PC-9 (cell line): ENCODE measurements around the gene ASB16. TPM values are rescaled to one million over a fixed set of nuclear protein-coding genes. Genes with fewer than 3 reads are reported as not detected.

Experiments
- BruUV-seq: library from RNA; stranded (reverse); fragments of 400-500 nt; replicated peaks from 2 replicates; lab custom pipeline; 2021; lab: Mats Ljungman, UMichigan
- CTCF ChIA-PET: fragments of 300-600 bp; sonication (Branson Sonifier 250); formaldehyde crosslinking; loops from one replicate; lab custom pipeline; 2022; ENCODE audit warnings: antibody characterized with exemption; lab: Charles Lee
- POLR2A ChIA-PET: fragments of 300-600 bp; sonication (Branson Sonifier 250); formaldehyde crosslinking; loops from one replicate; lab custom pipeline; 2022; ENCODE audit warnings: antibody characterized with exemption; ENCODE audit not compliant: unreplicated experiment; lab: Charles Lee
- DNase-seq, 2 experiments: peaks; one replicate each; pipeline versions ENCODE4 v3.0.0 to v3.0.0-alpha.2; 2015 to 2022; ENCODE audit warnings: mixed read lengths in 1 of 2
- H2AFZ ChIP-seq: fragments of 200-600 bp; sonication (generic); 2 replicates; pipeline ENCODE4 v1.8.1; 2017; ENCODE audit warnings: antibody characterized with exemption
- H3F3A ChIP-seq: fragments of 200-600 bp; sonication (generic); 2 replicates; pipeline ENCODE4 v1.8.1; 2017; ENCODE audit warnings: antibody characterized with exemption, mild to moderate bottlenecking, low read depth; ENCODE audit not compliant: insufficient read depth
- H3K27ac ChIP-seq: fragments of 200-600 bp; sonication (generic); 2 replicates; pipeline ENCODE4 v1.6.1; 2016; ENCODE audit warnings: mixed run types
- H3K27me3 ChIP-seq: fragments of 200-600 bp; sonication (generic); 2 replicates; pipeline ENCODE4 v1.6.1; 2016; ENCODE audit warnings: low read depth, mixed run types; ENCODE audit not compliant: insufficient read depth
- H3K36me3 ChIP-seq: fragments of 200-600 bp; sonication (generic); 2 replicates; pipeline ENCODE4 v1.6.1; 2016; ENCODE audit warnings: low read depth, mixed run types
- H3K4me1 ChIP-seq: fragments of 200-600 bp; sonication (generic); replicated peaks from 2 replicates; pipeline ENCODE4 v1.6.1; 2016; ENCODE audit warnings: mixed run types; ENCODE audit not compliant: insufficient read depth
- H3K4me2 ChIP-seq: fragments of 200-600 bp; sonication (generic); 2 replicates; pipeline ENCODE4 v1.6.1; 2017; ENCODE audit warnings: mixed run types
- H3K4me3 ChIP-seq: fragments of 200-600 bp; sonication (generic); 2 replicates; pipeline ENCODE4 v1.6.1; 2016; ENCODE audit warnings: mixed run types
- H3K79me2 ChIP-seq: fragments of 200-600 bp; sonication (generic); 2 replicates; pipeline ENCODE4 v1.6.1; 2017; ENCODE audit warnings: low read depth, mixed run types
- H3K9me2 ChIP-seq: fragments of 200-600 bp; sonication (generic); 2 replicates; pipeline ENCODE4 v1.8.1; 2017; ENCODE audit warnings: mild to moderate bottlenecking; ENCODE audit not compliant: insufficient read depth
- H3K9me3 ChIP-seq: fragments of 200-600 bp; sonication (generic); 2 replicates; pipeline ENCODE4 v1.8.1; 2016; ENCODE audit warnings: low read depth; ENCODE audit not compliant: insufficient read depth
- H4K20me1 ChIP-seq: fragments of 200-600 bp; sonication (generic); 2 replicates; pipeline ENCODE4 v1.8.1; 2017; ENCODE audit not compliant: insufficient read depth
- EZH2 ChIP-seq: fragments of 200-600 bp; sonication (generic); IDR thresholded peaks from 2 replicates; pipeline ENCODE4 v1.8.0; 2017; ENCODE audit warnings: antibody characterized with exemption, low read depth
- intact Hi-C: fragments of 100-400 bp; cut with micrococcal nuclease; formaldehyde crosslinking; loops from one replicate; pipeline ENCODE4 v1.10.0; 2022; ENCODE audit not compliant: unreplicated experiment
- total RNA-seq: library from RNA; stranded (reverse); gene quantifications from 2 replicates; pipeline ENCODE4 v1.2.3, GENCODE V29; 2021
- TF ChIP-seq, protein P1 (sequence below): fragments of 200-600 bp; sonication (generic); conservative IDR thresholded peaks from 2 replicates; pipeline ENCODE4 v1.6.1; 2017; ENCODE audit warnings: mixed run types, antibody characterized with exemption, mild to moderate bottlenecking, moderate library complexity

ASB16 gene
- total RNA-seq, 1 experiment from 2014 or later: not detected

DNA sequence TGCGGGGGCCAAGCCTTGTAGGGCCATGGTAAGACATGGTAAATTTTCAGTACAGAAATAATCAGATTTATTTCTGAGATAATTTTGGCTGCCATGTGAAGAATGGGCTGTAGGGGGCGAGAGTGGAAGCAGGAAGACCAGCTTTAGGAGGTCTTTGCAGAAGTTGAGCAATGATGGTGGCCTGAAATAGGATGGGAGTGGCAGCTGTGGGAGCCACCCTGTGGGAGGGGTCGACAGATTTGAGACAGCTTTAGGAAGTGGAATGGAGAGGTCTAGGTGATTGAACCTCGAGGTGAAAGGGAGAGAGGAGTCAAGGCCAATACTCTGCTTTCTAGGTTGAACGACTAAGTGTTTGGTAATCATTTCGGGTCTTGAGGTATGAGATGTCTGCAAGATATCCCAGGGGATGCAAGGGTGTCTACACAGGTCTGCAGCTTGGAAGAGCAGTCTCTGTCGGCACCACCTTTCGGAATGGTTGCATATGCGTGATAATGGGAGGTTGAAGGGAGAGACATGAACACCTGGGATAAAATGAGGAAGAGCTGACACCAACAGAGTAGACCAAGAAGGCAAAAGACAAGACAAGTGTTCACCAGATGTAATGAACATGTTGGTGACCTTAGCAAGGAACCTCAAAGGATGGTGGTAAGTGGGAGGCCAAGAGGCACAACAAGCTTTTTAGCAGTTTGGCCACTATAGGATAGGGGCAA lies 33.4 kb downstream of the ASB16 start:
- Histone ChIP-seq H3K27me3 (no peaks in the 10 kb centered on the region), H3K4me3 (no peak overlapping the region), H3K36me3 (no peaks in the 10 kb centered on the region), H3F3A (peaks cover 57% of the 10 kb centered on the region), H3K4me1 (peaks cover 38% of the 10 kb centered on the region), H3K27ac (no peak overlapping the region), H3K9me2 (no peaks in the 10 kb centered on the region), H2AFZ (no peak overlapping the region), H4K20me1 (no peaks in the 10 kb centered on the region), H3K9me3 (no peaks in the 10 kb centered on the region), H3K4me2 (no peak overlapping the region), H3K79me2 (peaks cover 14% of the 10 kb centered on the region)
- intact Hi-C loops: no loop called here
- POLR2A ChIA-PET: no interaction called here
- DNase-seq: peak in 1 of 2 experiments; percentile 50
- BruUV-seq: no TSS peak
- no peak for TF ChIP-seq EZH2
- TF ChIP-seq, protein P1, sequence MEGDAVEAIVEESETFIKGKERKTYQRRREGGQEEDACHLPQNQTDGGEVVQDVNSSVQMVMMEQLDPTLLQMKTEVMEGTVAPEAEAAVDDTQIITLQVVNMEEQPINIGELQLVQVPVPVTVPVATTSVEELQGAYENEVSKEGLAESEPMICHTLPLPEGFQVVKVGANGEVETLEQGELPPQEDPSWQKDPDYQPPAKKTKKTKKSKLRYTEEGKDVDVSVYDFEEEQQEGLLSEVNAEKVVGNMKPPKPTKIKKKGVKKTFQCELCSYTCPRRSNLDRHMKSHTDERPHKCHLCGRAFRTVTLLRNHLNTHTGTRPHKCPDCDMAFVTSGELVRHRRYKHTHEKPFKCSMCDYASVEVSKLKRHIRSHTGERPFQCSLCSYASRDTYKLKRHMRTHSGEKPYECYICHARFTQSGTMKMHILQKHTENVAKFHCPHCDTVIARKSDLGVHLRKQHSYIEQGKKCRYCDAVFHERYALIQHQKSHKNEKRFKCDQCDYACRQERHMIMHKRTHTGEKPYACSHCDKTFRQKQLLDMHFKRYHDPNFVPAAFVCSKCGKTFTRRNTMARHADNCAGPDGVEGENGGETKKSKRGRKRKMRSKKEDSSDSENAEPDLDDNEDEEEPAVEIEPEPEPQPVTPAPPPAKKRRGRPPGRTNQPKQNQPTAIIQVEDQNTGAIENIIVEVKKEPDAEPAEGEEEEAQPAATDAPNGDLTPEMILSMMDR: peak; percentile 88
- CTCF ChIA-PET: interaction anchor here (0.6 kb wide), 2 partner anchors 18 to 21 kb away, joined by 3 to 10 read pairs; no protein-coding TSS in a partner anchor

DNA sequence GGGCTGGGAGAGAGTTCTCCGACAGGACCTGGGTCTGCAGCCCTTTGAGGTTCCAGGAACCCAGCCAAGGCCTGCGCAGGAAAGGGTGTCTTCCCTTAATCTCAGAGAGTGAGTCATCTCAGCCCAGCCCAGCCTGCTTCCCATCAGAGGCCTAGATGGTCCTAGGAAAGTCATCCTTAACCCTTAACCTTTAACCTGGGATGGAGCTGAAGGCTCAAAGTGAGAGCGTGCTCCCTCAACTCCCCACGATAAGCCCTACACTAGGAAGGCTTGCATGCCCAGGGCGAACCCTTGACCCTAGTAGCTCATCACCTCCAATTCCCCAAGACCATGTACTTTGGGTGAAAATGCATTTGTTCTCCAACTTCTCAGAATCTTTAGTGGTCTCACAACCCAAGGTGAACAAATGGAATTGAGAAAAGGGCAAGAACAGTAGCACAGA lies 34.0 kb downstream of the ASB16 start:
- Histone ChIP-seq H3K9me3 (no peaks in the 10 kb centered on the region), H2AFZ (no peak overlapping the region), H3F3A (peaks cover 63% of the 10 kb centered on the region), H3K4me1 (peaks cover 44% of the 10 kb centered on the region), H4K20me1 (no peaks in the 10 kb centered on the region), H3K27me3 (no peaks in the 10 kb centered on the region), H3K9me2 (no peaks in the 10 kb centered on the region), H3K36me3 (peaks cover 4% of the 10 kb centered on the region; the same call in 1 of the 2 replicates), H3K4me3 (no peak overlapping the region), H3K79me2 (peaks cover 12% of the 10 kb centered on the region; the same call in 1 of the 2 replicates), H3K27ac (peak overlapping the region; percentile 22; the same call in 1 of the 2 replicates), H3K4me2 (no peak overlapping the region)
- TF ChIP-seq, protein P1: no peak
- TF ChIP-seq EZH2: no peak
- intact Hi-C loops: no loop called here
- DNase-seq: no peak
- CTCF ChIA-PET: interaction anchor here (0.6 kb wide), 2 partner anchors 17 to 20 kb away, joined by 3 to 10 read pairs; no protein-coding TSS in a partner anchor
- BruUV-seq: no TSS peak
- POLR2A ChIA-PET: no interaction called here

DNA sequence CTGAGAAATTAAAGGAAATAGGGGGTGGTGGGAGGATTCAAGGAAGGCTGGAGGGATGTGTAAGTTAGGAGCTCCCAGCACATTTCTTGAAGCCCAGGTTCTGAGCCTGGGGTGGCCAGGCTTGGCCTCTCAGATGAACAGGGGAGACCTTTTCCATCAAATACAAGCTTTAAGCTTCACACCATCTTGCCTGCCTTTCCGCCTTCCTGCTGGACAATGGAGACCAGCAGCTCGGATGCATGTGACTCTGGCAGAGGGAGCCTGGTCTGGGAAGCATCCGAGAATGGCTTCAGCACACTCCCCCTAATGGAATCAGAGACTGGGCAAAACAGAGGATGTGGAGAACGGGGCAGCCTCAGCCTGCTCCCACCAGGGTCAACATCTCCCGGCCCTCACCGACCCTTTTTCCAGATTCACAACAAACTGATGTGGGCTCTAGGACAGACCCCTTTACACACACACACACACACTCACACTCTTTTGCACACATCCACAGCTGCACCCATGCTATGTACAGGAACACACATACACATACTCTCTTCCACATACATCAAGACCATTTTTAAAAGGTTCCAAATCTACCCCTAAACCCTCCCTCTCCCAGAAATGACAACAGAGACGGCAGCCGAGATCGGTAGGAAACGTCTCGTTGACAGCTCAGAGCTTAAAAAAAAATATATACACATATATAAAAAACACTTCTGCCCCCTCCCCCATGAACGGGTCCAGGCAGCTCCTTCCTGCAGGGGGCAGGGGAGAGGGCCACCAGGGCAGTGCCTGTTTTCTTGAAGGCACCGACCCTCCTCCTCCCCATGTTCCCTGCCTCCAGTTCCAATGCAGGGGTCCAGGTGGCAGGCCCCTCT lies 35.7 kb downstream of the ASB16 start:
- DNase-seq: no peak
- no peaks in the 10 kb centered on the region for H3K27me3 ChIP-seq
- H3K4me3 ChIP-seq: no peak overlapping the region
- BruUV-seq: no TSS peak
- ChIA-PET POLR2A (interaction anchor here (0.5 kb wide), 1 partner anchor 92 kb away, joined by 3 read pairs; no protein-coding TSS in a partner anchor), CTCF (interaction anchor here (0.5 kb wide), 1 partner anchor 59 kb away, joined by 3 read pairs; no protein-coding TSS in a partner anchor)
- H3K4me2 ChIP-seq: no peak overlapping the region
- H2AFZ ChIP-seq: no peak overlapping the region
- H3K79me2 ChIP-seq: peaks cover 6% of the 10 kb centered on the region; the same call in 1 of the 2 replicates
- intact Hi-C loops: no loop called here
- H3K9me3 ChIP-seq: no peaks in the 10 kb centered on the region
- peaks cover 66% of the 10 kb centered on the region for H3F3A ChIP-seq
- H3K36me3 ChIP-seq: peaks cover 14% of the 10 kb centered on the region; the same call in 1 of the 2 replicates
- no peak overlapping the region for H3K27ac ChIP-seq
- H4K20me1 ChIP-seq: no peaks in the 10 kb centered on the region
- H3K4me1 ChIP-seq: peaks cover 42% of the 10 kb centered on the region
- TF ChIP-seq EZH2: no peak
- TF ChIP-seq, protein P1: no peak
- H3K9me2 ChIP-seq: no peaks in the 10 kb centered on the region
